ENCODE measurements around the gene SLC23A2.

GRCh38 chr20:4952229-4952628 is 49.1 kb downstream of the SLC23A2 start:
- TF ChIP-seq CTCF (IDR thresholded peaks at IDR 0.05) (no peak), POLR2A (IDR thresholded peaks at IDR 0.05) (no peak)
